Stimulated activated CD8-positive, alpha-beta memory T cell treated with anti-CD3 and anti-CD28 coated beads, Interleukin-2, amount 100 ng/mL, for 1 hour (primary cell): ENCODE data around the gene FAM227B.
"Not testable (repeated sequence)": the region's sequence is repeated elsewhere in the genome, so short reads cannot be mapped to it uniquely, and the experiment has no call there.

ENCODE experiments used
- DNase-seq, 2 donors: peaks; one replicate each; pipeline ENCODE4 v3.0.0-alpha.2; 2020; ENCODE audit warnings: low read depth in 2 of 2

Gene FAM227B

DNA sequence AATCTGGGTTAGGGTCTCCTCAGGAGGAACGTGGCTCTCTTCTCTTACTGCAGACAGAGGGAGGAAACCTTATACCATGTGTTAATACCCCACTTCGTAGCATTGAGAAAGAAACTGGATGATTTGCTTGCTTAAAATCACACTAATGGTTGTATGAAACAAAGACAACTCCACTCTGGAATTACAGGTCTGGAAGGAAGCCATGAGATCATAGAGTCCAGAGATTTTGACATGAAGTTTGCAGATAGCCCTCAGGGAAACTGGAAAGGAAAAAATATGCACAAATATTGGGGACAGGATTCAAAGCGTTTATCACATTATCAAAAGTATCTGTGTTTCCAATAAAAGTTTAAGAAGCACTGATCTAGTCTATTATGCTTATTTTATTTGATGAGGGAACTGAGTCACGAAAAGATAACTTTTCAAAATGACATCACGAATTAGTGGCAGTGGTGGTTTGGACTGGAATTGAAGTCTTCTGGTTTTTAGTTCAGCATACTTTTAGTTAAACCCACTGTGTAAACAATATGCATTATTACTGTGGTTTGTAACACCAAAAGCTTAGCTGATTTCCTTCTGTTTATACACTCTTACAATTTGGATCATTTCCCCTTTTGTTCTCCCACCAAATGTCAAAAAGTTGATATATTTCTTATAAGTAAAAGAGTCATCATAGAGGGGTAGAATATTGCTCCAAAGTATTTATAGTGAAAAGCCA lies 180.8 kb downstream of the FAM227B start:
- DNase-seq = no peak

GRCh38 chr15:49438962-49439631 lies 181.5 kb downstream of the FAM227B start:
- DNase-seq = no peak

DNA sequence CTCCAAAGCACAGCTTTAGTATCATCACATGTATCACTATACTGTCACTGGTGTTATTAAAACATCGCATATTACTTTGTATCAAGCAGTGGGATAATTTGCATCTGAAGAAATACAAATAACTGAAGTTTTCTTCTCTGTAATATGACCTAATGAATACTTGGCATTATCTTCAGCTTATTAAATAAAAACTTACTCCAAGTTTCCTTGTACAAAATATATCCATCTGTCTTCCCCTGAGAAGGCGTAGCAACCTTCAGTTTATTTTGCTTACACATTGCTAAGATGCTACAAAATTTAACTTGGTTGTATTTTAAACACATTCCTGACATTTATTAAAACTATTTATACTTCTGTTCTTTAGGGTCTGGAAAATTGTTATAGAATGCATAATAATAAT lies 183.9 kb downstream of the FAM227B start:
- no peak for DNase-seq

DNA sequence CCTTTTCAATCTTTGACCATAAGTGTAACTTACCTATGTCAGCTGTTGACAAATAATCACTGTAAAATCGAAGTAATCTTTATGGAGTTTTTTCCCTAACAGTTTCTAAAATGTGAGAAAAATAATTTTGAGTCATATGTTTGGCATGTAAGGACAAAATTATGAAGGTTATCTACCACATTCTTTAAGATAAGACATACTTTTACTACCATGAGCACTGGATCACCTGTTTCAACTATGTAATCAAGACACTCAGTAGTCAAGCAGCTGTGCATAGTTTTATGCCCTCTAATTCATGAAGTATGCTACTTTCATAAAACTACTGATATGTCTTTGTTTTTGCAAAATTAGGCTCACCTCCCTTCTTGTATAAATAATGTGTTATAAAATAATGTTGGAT lies 185.4 kb downstream of the FAM227B start:
- DNase-seq = no peak

- no peak for DNase-seq
Measured at GRCh38 chr15:49430046-49430445, 190.6 kb downstream of the FAM227B start.

- DNase-seq = no peak
Measured at GRCh38 chr15:49428409-49429095, 192.1 kb downstream of the FAM227B start.

DNA sequence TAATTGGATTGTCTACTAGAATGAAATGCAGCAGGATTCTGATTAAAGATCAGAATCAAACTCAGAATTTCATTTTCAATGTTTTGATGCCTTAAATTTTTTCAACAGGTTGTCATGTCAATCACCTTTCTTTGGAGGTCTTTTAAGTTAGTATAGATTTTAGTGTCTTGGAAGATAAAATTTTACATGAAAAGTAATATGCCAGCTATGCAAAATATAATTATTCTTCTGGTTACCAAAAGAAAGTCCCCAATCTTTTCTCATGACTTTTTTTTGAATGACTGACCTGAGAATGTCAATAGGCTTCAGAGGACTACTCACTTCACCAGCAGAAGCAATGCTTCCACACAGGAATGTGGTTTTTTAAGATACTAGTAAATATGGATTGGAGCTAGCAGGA lies 193.2 kb downstream of the FAM227B start:
- DNase-seq = no peak

DNA sequence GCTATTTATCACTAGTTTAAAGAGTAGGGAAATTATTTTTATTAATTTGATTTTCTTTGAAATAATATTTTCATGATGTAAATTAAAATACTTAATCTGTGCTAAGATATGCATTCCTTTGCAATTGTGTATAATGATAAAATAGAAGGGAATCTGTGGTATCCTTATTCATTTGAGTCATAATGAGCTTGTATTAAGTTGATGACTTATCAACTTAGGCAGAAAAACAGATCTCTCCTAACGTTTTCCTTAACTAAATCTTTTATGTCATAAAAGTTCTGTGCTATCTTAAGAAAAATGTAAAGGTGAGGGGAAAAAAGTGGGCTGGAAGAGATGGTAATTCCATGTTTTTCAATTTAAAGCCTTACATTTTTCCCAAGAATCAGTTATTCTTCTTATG lies 195.7 kb downstream of the FAM227B start:
- no peak for DNase-seq

DNA sequence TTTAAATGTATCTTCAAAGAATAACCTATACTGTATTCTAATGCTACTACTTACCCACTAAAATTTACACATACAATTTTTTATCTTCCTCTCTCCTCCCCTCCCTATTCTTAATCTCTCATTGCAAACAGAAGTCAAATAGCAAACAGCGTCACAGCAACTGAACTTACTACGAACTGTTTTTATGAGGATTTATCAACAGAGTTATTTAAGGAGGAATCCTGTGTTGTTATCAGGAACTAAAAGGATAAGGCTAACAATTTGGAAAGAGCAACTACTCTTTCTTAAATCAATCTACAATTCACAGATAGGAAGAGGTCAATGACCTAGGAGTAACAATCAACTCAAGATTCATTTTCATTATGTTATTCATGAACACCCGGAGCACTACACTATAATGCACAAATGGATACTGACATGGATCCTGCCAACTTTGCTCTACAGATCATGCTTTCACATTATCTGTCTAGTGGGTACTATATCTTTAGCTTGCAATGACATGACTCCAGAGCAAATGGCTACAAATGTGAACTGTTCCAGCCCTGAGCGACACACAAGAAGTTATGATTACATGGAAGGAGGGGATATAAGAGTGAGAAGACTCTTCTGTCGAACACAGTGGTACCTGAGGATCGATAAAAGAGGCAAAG lies 196.6 kb downstream of the FAM227B start:
- no peak for DNase-seq

- DNase-seq = no peak
Measured at GRCh38 chr15:49423021-49423420, 197.6 kb downstream of the FAM227B start, which contains the start of gene FGF7. FGF7 (plus strand) TSS chr15:49423242; CDS start chr15:49424298, 1,056 bp downstream.

GRCh38 chr15:49421991-49422390 lies 198.6 kb downstream of the FAM227B start:
- DNase-seq = no peak

GRCh38 chr15:49418811-49419210 lies 201.8 kb downstream of the FAM227B start:
- DNase-seq = no peak

DNA sequence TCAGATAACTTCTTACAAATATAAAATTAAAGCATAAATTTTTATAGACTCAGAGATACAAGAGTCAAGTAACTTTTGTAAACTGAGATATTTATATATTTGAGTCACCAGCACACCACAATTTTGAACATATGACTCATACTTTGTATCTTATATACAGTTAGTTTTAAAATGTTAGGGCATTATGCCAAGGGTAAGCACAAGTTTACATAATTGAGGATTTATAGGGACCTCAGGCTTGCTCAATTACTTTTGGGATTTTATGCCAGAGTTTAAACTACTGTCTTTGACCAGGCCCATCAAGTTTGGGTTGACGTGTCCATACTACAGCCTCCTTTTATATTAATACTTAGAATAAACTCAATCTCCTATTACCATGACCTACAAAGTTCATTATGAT lies 205.0 kb downstream of the FAM227B start:
- DNase-seq = no peak

DNA sequence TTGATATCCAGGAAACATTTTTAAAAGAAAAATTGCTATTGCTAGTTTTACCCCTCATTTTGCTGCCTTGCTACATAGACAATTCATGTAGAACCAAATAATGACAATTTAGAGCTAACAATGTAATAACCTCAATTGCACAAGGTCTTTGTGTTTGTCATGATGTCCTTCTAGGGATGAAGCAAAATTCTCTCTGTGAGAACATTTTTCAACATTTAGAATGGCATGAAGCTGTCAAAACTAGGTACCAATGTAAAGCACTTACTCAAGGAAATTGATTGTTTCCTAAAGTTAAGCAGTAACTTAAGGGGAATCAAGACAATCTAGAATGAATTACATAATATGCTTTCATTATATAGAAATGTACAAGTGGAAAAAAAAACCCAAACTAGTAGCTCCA lies 205.5 kb downstream of the FAM227B start:
- no peak for DNase-seq

GRCh38 chr15:49412797-49413196 lies 207.8 kb downstream of the FAM227B start:
- no peak for DNase-seq

DNA sequence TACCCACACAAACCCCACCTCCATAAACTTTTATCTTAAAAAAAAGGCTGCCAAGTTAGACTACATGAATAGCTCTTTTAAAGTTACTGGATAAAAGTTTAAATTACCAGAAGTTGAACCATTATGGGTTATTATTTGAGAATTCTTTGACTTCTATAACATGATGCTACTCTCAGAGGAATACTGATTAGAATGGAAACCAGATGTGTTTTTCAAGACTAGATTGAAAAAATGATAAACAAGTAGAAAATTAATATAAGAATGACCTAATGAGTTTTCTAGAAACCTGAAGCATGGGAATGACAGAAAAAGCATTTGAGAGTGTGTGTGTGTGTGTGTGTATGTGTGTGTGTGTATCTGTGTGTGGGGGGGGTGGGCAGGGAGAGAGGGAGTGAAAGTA lies 210.0 kb downstream of the FAM227B start:
- DNase-seq = no peak

- DNase-seq = no peak
Measured at GRCh38 chr15:49406352-49407118, 214.1 kb downstream of the FAM227B start.

GRCh38 chr15:49402515-49403296 lies 217.9 kb downstream of the FAM227B start:
- DNase-seq = not testable (repeated sequence)

DNA sequence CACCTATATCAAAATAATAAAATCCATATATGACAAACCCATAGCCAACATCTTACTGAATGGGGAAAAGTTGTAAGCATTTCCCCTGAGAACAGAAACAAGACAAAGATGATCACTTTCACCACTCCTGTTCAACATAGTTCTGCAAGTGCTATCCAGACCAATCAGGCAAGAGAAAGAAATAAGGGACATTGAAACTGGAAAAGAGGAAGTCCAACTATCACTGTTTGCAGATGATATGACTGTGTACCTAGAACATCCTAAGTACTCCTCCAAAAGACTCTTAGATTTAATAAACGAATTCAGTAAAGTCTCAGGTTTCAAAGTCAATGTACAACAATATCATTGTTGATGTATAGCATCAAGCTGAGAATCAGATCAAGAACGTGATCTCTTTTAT lies 233.1 kb downstream of the FAM227B start:
- DNase-seq = no peak

DNA sequence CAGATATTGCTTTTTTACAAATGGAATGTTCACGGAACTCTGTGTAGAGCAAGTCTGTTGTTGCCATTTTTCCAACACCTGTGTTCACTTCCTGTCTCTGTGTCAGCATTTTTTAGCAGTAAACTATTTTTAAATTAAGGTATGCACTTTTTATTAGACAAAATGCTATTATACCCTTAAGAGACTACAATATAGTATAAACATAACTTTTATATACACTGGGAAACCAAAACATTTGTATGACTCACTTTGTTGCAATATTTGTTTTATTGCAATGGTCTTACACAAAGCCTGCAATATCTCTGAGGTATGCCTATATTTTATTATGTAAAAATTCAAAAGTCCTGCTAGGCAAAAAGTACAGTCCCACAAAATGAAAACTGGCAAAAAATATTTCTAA lies 237.4 kb downstream of the FAM227B start:
- no peak for DNase-seq

DNA sequence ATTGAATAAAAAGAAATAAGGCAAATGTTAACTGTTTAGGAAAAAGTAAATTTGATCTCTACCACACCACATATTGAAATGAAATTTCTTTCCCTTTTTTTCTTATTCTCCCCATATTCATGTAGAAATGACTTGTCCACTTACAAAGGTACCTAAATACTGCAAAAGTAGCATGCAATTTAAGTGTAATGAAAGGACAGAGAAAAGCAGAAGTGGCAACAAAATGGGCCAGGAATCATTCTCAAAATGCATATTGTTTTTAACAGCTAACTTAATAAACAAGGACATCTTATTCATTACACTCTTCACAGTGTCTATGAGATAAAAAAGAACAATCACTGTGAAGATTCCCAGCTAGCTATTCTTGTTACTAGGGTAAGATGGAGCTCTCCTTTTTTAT lies 238.2 kb downstream of the FAM227B start:
- no peak for DNase-seq
